Measurements from ENCODE around the gene BICC1. TPM values are rescaled to one million over a fixed set of nuclear protein-coding genes. Genes with fewer than 3 reads are reported as not detected.

BICC1 gene
- total RNA-seq, 1 experiment from 2014 or later = 0.57 TPM

DNA sequence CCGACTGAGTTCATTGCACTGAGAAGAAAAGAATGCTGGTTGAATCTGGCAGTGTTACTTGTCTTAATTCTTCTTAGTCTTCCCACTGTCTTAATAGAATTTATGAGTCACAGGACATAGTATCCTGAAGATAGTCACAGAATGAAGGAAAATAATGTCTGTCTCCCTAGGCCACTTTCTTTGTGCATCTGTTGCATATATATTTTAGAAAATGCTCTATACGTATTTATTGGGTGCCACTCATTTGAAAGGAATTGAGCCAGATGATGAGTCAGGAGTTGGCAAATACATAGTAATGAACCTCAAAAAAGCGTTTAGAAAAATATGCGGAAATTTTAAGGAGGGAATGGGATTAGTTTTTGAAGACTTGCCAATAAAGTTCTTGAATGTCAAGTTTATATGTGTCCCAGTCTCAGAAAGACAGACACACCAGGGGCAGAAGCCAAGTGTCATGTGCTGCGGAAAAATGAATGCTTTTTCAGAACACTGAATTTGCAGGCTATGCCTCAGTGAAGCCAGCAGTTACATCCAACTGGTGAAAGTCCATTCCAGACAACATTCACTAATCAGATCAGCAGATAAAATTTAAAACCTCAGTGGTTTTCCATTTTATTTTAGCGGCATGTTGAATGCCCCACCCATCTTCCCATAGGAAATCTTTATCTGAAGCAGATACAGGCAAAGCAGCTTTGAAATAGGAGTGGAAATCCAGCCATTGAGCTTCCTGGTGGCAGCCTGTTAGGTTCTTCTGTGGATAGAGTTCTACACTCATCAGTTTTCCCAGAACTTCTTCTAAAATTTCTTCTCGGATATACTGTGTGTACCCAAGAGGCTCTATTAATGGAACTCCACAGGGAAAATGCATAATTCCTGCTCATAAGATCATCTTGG, 308.4 kb downstream of the BICC1 start:
- no peak overlapping the region for H3K4me2 ChIP-seq (ENCODE audit: insufficient read depth, insufficient read length, low read length)
- no peak overlapping the region for H3K4ac ChIP-seq (ENCODE audit: low read depth, low read length)
- Mint-ChIP-seq H3K4me1 (no peaks in the 10 kb centered on the region), H3K4me3 (no peak overlapping the region), H3K27ac (no peak overlapping the region), H3K9me3 (no peaks in the 10 kb centered on the region), H3K27me3 (ENCODE audit: low read depth) (no peaks in the 10 kb centered on the region), H3K36me3 (ENCODE audit: insufficient read depth in 1 of 3, low read depth in 3 of 3) (no peaks in the 10 kb centered on the region)
- no peak overlapping the region for H3K14ac ChIP-seq (ENCODE audit: insufficient read depth, low read length)
- H2AFZ ChIP-seq (ENCODE audit: low read length) = no peak overlapping the region
- no peak overlapping the region for H2AK5ac ChIP-seq (ENCODE audit: insufficient read length, low read length)
- no peak overlapping the region for H3K18ac ChIP-seq (ENCODE audit: insufficient read length, low read depth, low read length)
- no peak overlapping the region for H2BK5ac ChIP-seq (ENCODE audit: insufficient read length, low read length)
- H2BK120ac ChIP-seq (ENCODE audit: low read depth, low read length, poor library complexity, severe bottlenecking) = no peak overlapping the region
- H3K56ac ChIP-seq (ENCODE audit: insufficient read length, low read depth, low read length) = no peak overlapping the region
- H3K23ac ChIP-seq (ENCODE audit: insufficient read length, low read depth, low read length) = no peak overlapping the region
- H3K9me3 ChIP-seq (ENCODE audit: control insufficient read depth, low read depth, low read length) = no peaks in the 10 kb centered on the region
- H3K27ac ChIP-seq (ENCODE audit: insufficient read length, low read depth, low read length) = no peak overlapping the region
- H3K27me3 ChIP-seq (ENCODE audit: insufficient read depth, low read length) = no peaks in the 10 kb centered on the region
- H2BK15ac ChIP-seq (ENCODE audit: low read depth, low read length) = no peak overlapping the region
- no peaks in the 10 kb centered on the region for H4K20me1 ChIP-seq (ENCODE audit: control insufficient read depth, insufficient read depth, insufficient read length)
- no peak for DNase-seq
- no peak overlapping the region for H4K91ac ChIP-seq (ENCODE audit: insufficient read length, low read depth, low read length)
- no peaks in the 10 kb centered on the region for H3K79me1 ChIP-seq (ENCODE audit: insufficient read depth, low read depth, low read length, poor library complexity, severe bottlenecking)
- TF ChIP-seq, protein P1, sequence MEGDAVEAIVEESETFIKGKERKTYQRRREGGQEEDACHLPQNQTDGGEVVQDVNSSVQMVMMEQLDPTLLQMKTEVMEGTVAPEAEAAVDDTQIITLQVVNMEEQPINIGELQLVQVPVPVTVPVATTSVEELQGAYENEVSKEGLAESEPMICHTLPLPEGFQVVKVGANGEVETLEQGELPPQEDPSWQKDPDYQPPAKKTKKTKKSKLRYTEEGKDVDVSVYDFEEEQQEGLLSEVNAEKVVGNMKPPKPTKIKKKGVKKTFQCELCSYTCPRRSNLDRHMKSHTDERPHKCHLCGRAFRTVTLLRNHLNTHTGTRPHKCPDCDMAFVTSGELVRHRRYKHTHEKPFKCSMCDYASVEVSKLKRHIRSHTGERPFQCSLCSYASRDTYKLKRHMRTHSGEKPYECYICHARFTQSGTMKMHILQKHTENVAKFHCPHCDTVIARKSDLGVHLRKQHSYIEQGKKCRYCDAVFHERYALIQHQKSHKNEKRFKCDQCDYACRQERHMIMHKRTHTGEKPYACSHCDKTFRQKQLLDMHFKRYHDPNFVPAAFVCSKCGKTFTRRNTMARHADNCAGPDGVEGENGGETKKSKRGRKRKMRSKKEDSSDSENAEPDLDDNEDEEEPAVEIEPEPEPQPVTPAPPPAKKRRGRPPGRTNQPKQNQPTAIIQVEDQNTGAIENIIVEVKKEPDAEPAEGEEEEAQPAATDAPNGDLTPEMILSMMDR (conservative IDR thresholded peaks at IDR 0.05) = no peak
- H3K23me2 ChIP-seq (ENCODE audit: insufficient read length, low read depth, low read length, poor library complexity, severe bottlenecking) = no peaks in the 10 kb centered on the region
- no peak overlapping the region for H3T11ph ChIP-seq (ENCODE audit: low read length)
- H3K79me2 ChIP-seq (ENCODE audit: insufficient read depth, low read length) = no peaks in the 10 kb centered on the region
- WGBS (ENCODE audit: extremely low coverage, insufficient read length, low lambda C conversion rate) = 100% methylated on average over 1 of the region's 7 CpGs
- H2BK20ac ChIP-seq (ENCODE audit: low read depth, low read length, poor library complexity, severe bottlenecking) = no peak overlapping the region
- no peak overlapping the region for H2BK12ac ChIP-seq (ENCODE audit: insufficient read length, low read depth, low read length)
- H3K4me1 ChIP-seq (ENCODE audit: insufficient read depth, low read length) = no peaks in the 10 kb centered on the region
- no peak overlapping the region for H3K9ac ChIP-seq (ENCODE audit: extremely low read depth, insufficient read length, low read length)
- H4K5ac ChIP-seq (ENCODE audit: insufficient read length, low read depth, low read length) = no peak overlapping the region
- H4K8ac ChIP-seq (replicated peaks; ENCODE audit: insufficient read length, low read depth, low read length) = no peak overlapping the region

Measured in H9 (cell line).